Measurements from ENCODE around the gene ALLC. TPM values are rescaled to one million over a fixed set of nuclear protein-coding genes. Genes with fewer than 3 reads are reported as not detected.

ALLC gene
- total RNA-seq, 1 experiment from 2014 or later: not detected

DNA sequence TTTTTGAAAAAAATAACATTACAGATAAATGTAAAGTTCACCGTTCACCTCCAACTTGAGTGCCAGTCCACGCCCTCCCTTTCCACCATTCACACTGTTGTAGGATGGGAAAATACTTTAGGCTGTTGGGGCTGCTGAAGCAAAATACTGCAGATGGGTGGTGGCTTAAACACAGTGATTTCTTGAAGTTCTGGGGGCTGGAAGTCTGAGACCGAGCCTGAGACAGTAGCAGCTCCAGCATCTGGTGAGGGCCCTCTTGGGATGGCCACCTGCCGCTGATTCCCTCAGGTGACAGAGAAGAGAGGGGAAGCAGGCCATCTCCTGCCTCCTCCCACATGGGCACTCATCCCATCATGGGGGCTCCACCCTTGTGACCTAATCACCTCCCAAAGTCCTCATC is 17.7 kb downstream of the ALLC start:
- Histone ChIP-seq H3K4me1 (replicated peaks) (no peaks in the 10 kb centered on the region), H3K27ac (no peak overlapping the region), H3K9me3 (replicated peaks) (no peaks in the 10 kb centered on the region), H3K27me3 (replicated peaks) (0 out of 2 replicates have a peak, but pooled peaks cover 4% of the 10 kb centered on the region), H3K4me3 (no peak overlapping the region), H3K36me3 (no peaks in the 10 kb centered on the region)
- no peak for DNase-seq (ENCODE audit: low read depth in 1 of 2, low spot score in 2 of 2)

- H3K9me3 ChIP-seq (replicated peaks): no peaks in the 10 kb centered on the region
- H3K4me3 ChIP-seq: no peak overlapping the region
- no peak overlapping the region for H3K27ac ChIP-seq
- H3K36me3 ChIP-seq: no peaks in the 10 kb centered on the region
- 0 out of 2 replicates have a peak, but pooled peaks cover 4% of the 10 kb centered on the region for H3K27me3 ChIP-seq (replicated peaks)
- H3K4me1 ChIP-seq (replicated peaks): no peaks in the 10 kb centered on the region
- DNase-seq (ENCODE audit: low read depth in 1 of 2, low spot score in 2 of 2): no peak
Measured at GRCh38 chr2:3677436-3677835, 19.4 kb downstream of the ALLC start.

- H3K4me3 ChIP-seq: no peak overlapping the region
- no peaks in the 10 kb centered on the region for H3K36me3 ChIP-seq
- DNase-seq (ENCODE audit: low read depth in 1 of 2, low spot score in 2 of 2): no peak
Measured at GRCh38 chr2:3678212-3678611, 20.2 kb downstream of the ALLC start.

DNA sequence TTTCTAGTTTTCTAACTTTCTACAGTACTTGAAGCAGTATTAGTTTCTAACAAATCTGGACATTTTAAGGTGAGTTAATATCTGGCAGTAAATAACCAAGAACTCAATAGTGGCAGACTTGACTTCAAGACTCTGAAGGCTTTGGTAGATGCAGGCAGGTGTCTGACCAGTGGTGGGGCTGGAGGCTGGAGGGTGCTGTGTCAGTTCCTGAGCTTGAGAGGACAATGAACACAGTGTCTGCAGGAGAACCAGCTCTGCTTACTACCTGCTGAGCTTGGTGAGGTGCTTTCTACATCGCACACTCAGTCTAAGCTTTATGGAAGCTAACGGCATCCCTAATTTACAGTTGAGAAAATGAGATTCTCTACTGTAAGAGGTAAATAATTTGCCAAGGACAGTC is 21.2 kb downstream of the ALLC start:
- no peak overlapping the region for H3K4me3 ChIP-seq
- no peaks in the 10 kb centered on the region for H3K36me3 ChIP-seq
- no peak overlapping the region for H3K27ac ChIP-seq
- DNase-seq (ENCODE audit: low read depth in 1 of 2, low spot score in 2 of 2): no peak
- no peaks in the 10 kb centered on the region for H3K27me3 ChIP-seq (replicated peaks)
- no peaks in the 10 kb centered on the region for H3K4me1 ChIP-seq (replicated peaks)
- no peaks in the 10 kb centered on the region for H3K9me3 ChIP-seq (replicated peaks)

More at GRCh38 chr2:3678212-3678611, 20.2 kb downstream of the ALLC start:
- no peaks in the 10 kb centered on the region for H3K9me3 ChIP-seq (replicated peaks)
- no peaks in the 10 kb centered on the region for H3K4me1 ChIP-seq (replicated peaks)
- 0 out of 2 replicates have a peak, but pooled peaks cover 4% of the 10 kb centered on the region for H3K27me3 ChIP-seq (replicated peaks)
- H3K27ac ChIP-seq: no peak overlapping the region

GRCh38 chr2:3679616-3680393 is 21.8 kb downstream of the ALLC start:
- no peak for DNase-seq (ENCODE audit: low read depth in 1 of 2, low spot score in 2 of 2)
- Histone ChIP-seq H3K4me1 (replicated peaks) (no peaks in the 10 kb centered on the region), H3K36me3 (no peaks in the 10 kb centered on the region), H3K27me3 (replicated peaks) (no peaks in the 10 kb centered on the region), H3K27ac (no peak overlapping the region), H3K9me3 (replicated peaks) (no peaks in the 10 kb centered on the region), H3K4me3 (no peak overlapping the region)

GRCh38 chr2:3680548-3681345 is 22.7 kb downstream of the ALLC start:
- no peaks in the 10 kb centered on the region for H3K27me3 ChIP-seq (replicated peaks)

DNA sequence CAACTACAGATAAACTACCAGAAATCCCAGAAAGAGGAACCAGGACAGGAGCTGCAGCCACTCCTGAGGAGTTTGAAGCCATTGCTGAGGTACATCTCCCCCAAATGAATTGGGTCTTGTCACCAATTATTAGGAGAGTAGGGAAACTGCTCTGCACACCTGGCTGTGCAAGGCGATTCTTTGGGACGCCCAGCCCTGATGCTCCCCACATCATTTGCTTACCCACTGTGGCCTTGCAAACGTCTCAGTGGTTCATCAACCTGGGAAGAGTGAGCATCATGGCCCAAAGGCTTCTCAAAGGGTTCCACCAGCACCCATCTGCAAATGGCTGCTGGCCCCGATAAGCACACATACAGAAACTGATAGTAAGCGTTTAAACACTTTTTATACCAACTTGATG is 23.6 kb downstream of the ALLC start:
- Histone ChIP-seq H3K36me3 (no peaks in the 10 kb centered on the region), H3K9me3 (replicated peaks) (no peaks in the 10 kb centered on the region), H3K4me1 (replicated peaks) (no peaks in the 10 kb centered on the region), H3K27me3 (replicated peaks) (no peaks in the 10 kb centered on the region), H3K27ac (no peak overlapping the region), H3K4me3 (no peak overlapping the region)
- no peak for DNase-seq (ENCODE audit: low read depth in 1 of 2, low spot score in 2 of 2)

More at GRCh38 chr2:3680548-3681345, 22.7 kb downstream of the ALLC start:
- Histone ChIP-seq H3K4me1 (replicated peaks) (no peaks in the 10 kb centered on the region), H3K27ac (no peak overlapping the region), H3K9me3 (replicated peaks) (no peaks in the 10 kb centered on the region), H3K36me3 (no peaks in the 10 kb centered on the region), H3K4me3 (no peak overlapping the region)
- DNase-seq (ENCODE audit: low read depth in 1 of 2, low spot score in 2 of 2): no peak

DNA sequence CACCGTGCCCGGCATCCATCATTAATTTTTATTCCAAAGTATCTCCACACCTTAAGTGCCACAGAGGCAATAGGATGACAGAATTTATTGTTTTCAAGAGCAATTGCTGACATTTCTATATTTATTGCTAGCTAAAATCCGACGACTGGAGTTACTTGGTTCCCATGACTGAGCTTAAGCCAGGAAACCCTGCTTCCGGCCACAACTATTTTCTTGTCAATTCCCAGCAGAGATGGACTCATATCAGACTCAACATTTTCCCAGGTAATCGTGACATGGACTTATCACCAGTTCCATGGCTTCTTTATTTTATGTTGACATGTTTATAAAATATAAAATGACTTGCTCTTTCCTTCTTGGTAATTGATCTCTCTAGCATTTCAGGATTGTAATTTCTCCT is 24.8 kb downstream of the ALLC start:
- Histone ChIP-seq H3K4me3 (no peak overlapping the region), H3K27ac (no peak overlapping the region), H3K27me3 (replicated peaks) (no peaks in the 10 kb centered on the region), H3K36me3 (no peaks in the 10 kb centered on the region), H3K9me3 (replicated peaks) (no peaks in the 10 kb centered on the region), H3K4me1 (replicated peaks) (no peaks in the 10 kb centered on the region)
- DNase-seq (ENCODE audit: low read depth in 1 of 2, low spot score in 2 of 2): no peak

DNA sequence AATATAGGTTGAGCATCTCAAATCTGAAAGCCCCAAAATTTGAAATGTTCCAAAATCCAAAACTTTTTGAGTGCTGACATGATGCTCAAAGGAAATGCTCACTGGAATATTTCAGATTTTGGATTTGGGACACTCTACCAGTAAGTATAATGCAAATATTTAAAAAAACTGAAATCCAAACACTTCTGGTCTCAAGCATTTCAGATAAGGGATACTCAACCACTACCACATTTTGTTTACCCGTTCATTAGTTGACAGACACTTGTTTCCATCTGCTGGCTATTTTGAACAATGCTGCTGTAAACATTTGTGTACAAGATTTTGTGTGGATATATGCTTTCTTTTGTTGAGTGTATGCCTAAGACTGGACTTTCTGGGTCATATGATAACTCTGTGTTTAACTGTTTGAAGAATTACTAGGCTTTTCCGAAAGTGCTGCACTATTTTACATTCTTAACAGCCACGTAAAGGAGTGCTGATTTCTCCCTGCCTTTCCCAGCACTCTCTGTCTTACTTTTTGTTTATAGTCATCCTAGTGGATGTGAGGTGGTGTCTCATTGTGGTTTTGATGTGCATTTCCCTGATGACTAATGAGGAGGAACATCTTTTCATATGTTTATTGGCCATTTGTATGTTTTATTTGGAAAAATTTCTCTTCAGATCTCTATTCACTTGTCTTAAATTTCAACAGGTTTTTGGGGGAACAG is 25.9 kb downstream of the ALLC start:
- Histone ChIP-seq H3K27ac (no peak overlapping the region), H3K4me1 (replicated peaks) (no peaks in the 10 kb centered on the region), H3K27me3 (replicated peaks) (no peaks in the 10 kb centered on the region), H3K4me3 (no peak overlapping the region), H3K9me3 (replicated peaks) (no peaks in the 10 kb centered on the region), H3K36me3 (no peaks in the 10 kb centered on the region)
- no peak for DNase-seq (ENCODE audit: low read depth in 1 of 2, low spot score in 2 of 2)

DNA sequence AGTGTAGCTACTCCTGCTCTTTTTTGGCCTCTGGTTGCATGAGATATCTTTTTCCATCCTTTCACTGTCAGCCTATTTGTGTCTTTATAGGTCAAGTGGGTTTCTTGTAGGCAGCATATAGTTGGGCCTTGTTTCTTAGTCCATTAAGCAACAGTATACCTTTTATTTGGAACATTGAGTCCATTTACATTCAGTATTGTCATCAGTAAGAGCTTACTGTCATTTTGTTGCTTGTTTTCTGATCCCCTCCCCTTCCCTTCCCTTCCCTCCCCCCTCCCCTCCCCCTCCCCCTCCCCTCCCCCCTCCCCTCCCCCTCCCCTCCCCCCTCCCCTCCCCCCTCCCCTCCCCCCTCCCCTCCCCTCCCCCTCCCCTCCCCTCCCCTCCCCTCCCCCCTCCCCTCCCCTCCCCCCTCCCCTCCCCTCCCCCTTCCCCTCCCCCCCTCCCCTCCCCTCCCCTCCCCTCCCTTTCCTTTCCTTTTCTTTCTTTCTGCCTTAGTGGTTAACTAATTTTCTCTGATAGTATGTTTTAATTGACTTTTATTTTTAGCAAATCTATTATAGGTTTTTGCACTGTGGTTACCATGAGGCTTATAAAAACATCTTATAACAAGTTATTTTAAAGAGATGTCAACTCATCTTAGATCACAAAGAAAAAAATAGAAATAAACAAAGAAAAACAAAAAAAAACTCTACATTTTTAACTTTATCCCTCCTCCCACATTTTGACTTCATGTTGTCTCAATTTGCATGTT is 32.2 kb downstream of the ALLC start:
- no peaks in the 10 kb centered on the region for H3K36me3 ChIP-seq
- no peaks in the 10 kb centered on the region for H3K4me1 ChIP-seq (replicated peaks)
- no peak overlapping the region for H3K27ac ChIP-seq
- H3K9me3 ChIP-seq (replicated peaks): no peaks in the 10 kb centered on the region
- H3K27me3 ChIP-seq (replicated peaks): no peaks in the 10 kb centered on the region
- no peak overlapping the region for H3K4me3 ChIP-seq
- DNase-seq (ENCODE audit: low read depth in 1 of 2, low spot score in 2 of 2): no peak

DNA sequence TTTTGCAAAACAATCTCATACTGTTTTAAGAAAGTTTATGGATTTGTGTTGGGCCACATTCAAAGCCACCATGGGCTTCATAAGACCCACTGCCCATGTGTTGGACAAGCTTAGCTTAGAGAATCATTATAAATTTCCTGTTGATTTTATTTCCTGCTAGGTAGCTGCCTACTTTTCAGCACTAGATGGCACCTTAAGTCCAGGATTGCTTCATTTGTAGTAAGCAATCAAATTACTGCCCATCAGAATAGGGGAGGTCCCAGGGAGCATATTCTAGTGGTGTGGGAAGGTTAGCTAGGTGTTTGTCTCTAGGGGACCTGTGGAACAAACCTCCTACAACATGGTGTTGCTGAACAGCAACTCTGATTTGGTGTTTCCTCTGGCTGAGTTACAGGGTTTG is 34.4 kb downstream of the ALLC start:
- H3K9me3 ChIP-seq (replicated peaks): no peaks in the 10 kb centered on the region
- H3K4me3 ChIP-seq: no peak overlapping the region
- no peaks in the 10 kb centered on the region for H3K27me3 ChIP-seq (replicated peaks)
- DNase-seq (ENCODE audit: low read depth in 1 of 2, low spot score in 2 of 2): no peak
- no peaks in the 10 kb centered on the region for H3K36me3 ChIP-seq
- H3K27ac ChIP-seq: no peak overlapping the region
- no peaks in the 10 kb centered on the region for H3K4me1 ChIP-seq (replicated peaks)

GRCh38 chr2:3696545-3696944 is 38.5 kb downstream of the ALLC start:
- H3K36me3 ChIP-seq: no peaks in the 10 kb centered on the region
- no peaks in the 10 kb centered on the region for H3K9me3 ChIP-seq (replicated peaks)
- no peaks in the 10 kb centered on the region for H3K4me1 ChIP-seq (replicated peaks)
- no peak for DNase-seq (ENCODE audit: low read depth in 1 of 2, low spot score in 2 of 2)
- no peaks in the 10 kb centered on the region for H3K27me3 ChIP-seq (replicated peaks)
- no peak overlapping the region for H3K4me3 ChIP-seq
- H3K27ac ChIP-seq: no peak overlapping the region

GRCh38 chr2:3701071-3701470 is 43.1 kb downstream of the ALLC start:
- no peak for DNase-seq (ENCODE audit: low read depth in 1 of 2, low spot score in 2 of 2)
- H3K4me1 ChIP-seq (replicated peaks): no peaks in the 10 kb centered on the region
- no peak overlapping the region for H3K27ac ChIP-seq
- H3K27me3 ChIP-seq (replicated peaks): no peaks in the 10 kb centered on the region
- H3K4me3 ChIP-seq: no peak overlapping the region
- no peaks in the 10 kb centered on the region for H3K36me3 ChIP-seq
- 0 out of 2 replicates have a peak, but pooled peaks cover 2% of the 10 kb centered on the region for H3K9me3 ChIP-seq (replicated peaks)
